Bronchus fibroblast of lung (primary cell): ENCODE measurements around the gene SLC6A14. TPM values are rescaled to one million over a fixed set of nuclear protein-coding genes. Genes with fewer than 3 reads are reported as not detected.

ENCODE experiments used
- total RNA-seq: library from RNA; depleted of rRNA; stranded (reverse); fragments of >200 nt; gene quantifications from 2 replicates; pipeline ENCODE4 v1.2.3, GENCODE V29; 2015

Gene SLC6A14, protein sequence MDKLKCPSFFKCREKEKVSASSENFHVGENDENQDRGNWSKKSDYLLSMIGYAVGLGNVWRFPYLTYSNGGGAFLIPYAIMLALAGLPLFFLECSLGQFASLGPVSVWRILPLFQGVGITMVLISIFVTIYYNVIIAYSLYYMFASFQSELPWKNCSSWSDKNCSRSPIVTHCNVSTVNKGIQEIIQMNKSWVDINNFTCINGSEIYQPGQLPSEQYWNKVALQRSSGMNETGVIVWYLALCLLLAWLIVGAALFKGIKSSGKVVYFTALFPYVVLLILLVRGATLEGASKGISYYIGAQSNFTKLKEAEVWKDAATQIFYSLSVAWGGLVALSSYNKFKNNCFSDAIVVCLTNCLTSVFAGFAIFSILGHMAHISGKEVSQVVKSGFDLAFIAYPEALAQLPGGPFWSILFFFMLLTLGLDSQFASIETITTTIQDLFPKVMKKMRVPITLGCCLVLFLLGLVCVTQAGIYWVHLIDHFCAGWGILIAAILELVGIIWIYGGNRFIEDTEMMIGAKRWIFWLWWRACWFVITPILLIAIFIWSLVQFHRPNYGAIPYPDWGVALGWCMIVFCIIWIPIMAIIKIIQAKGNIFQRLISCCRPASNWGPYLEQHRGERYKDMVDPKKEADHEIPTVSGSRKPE
- not detected in 2 replicates for total RNA-seq

GRCh38 chrX:116436358-116436816, at the start of gene SLC6A14:
Gene SLC6A14 (plus strand): TSS chrX:116436606. CDS start chrX:116436710, 104 bp downstream.

GRCh38 chrX:116462822-116463221, 26.4 kb downstream of the SLC6A14 start, which contains the start of gene CT83:
Gene CT83 (minus strand): TSS chrX:116462976. CDS start chrX:116462856, 120 bp downstream.

Other genes starting within 250 kb of the SLC6A14 start
- gene CT83, start 26.4 kb downstream of the SLC6A14 start, total RNA-seq: not detected in 2 replicates